ENCODE results near the gene ATP9A. TPM values are rescaled to one million over a fixed set of nuclear protein-coding genes. Genes with fewer than 3 reads are reported as not detected.

The ATP9A gene
- total RNA-seq, 1 experiment from 2014 or later: 7.3 TPM

DNA sequence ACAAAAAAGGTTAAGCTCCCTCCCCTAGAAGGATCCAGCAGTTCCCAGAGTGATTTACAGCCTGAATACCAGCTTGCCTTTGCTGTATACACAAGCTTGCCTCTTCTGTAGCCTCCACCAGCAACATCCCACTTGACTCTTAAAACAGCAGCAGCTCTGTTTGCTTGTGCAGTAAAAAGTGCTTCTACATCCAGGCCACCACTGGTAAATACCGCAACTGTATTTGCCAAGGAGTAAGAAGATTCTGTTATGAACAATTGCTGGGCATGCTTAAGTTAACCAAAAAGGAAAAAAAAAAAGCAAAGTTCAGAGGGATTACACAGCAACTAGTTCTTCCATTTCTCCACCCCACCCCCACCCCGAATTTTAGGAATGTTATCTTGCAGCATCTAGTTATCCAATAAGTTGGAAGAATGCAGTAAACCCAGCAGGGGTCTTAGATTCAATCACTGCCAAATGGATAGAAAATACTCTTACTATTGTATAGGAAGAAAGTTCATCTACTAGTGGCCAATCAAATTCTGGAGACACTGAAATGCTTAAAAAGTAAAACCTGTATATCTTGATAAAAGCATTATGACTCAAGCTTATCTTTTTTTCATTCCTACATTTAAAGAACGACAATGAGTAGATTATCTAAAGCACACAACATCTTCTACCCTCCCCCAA, 29.3 kb upstream of the ATP9A start:
- no peaks in the 10 kb centered on the region for H3K36me3 Mint-ChIP-seq (ENCODE audit: insufficient read depth, unreplicated experiment)
- no TSS peak for BruUV-seq (replicated peaks)
- no peak overlapping the region for H3K27ac Mint-ChIP-seq (ENCODE audit: low read depth, unreplicated experiment)
- H3K9me3 Mint-ChIP-seq (ENCODE audit: unreplicated experiment): no peaks in the 10 kb centered on the region
- H3K27me3 Mint-ChIP-seq (ENCODE audit: insufficient read depth, unreplicated experiment): no peaks in the 10 kb centered on the region
- H3K4me3 Mint-ChIP-seq (ENCODE audit: unreplicated experiment): no peak overlapping the region
- ChIA-PET POLR2A (interaction anchor here (0.6 kb wide), 2 partner anchors 21 to 188 kb away, joined by 3 read pairs; no protein-coding TSS in a partner anchor), CTCF (interaction anchor here (0.5 to 5.2 kb wide), 8 partner anchors 20 to 425 kb away, joined by 3 to 97 read pairs (median 3); no protein-coding TSS in a partner anchor)
- intact Hi-C loops (cut with micrococcal nuclease): no loop called here
- TF ChIP-seq CTCF (IDR thresholded peaks at IDR 0.05; ENCODE audit: unreplicated experiment): no peak
- no peak for DNase-seq (ENCODE audit: unreplicated experiment)
- H3K4me1 Mint-ChIP-seq (ENCODE audit: insufficient read depth, unreplicated experiment): no peaks in the 10 kb centered on the region

DNA sequence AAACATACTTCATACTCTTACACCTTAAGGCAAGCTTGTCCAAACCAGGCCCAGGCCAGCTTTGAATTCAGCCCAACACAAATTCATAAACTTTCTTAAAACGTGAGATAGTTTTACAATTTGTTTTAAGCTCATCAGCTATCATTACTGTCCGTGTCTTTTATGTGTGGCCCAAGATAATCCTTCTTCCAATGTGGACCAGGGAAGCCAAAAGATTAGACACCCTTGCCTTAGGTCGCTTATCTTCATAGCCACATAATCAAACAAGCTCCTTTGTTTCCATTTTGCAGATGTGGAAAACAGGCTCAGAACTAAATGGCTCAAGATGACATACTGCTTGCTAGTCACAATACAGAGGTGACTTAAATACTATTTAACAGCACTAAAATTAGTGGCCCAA, 28.1 kb upstream of the ATP9A start:
- BruUV-seq (replicated peaks): no TSS peak
- CTCF ChIA-PET: interaction anchor here (0.5 to 5.2 kb wide), 12 partner anchors 19 to 803 kb away, joined by 3 to 97 read pairs (median 3); no protein-coding TSS in a partner anchor
- DNase-seq (ENCODE audit: unreplicated experiment): no peak
- Mint-ChIP-seq H3K36me3 (ENCODE audit: insufficient read depth, unreplicated experiment) (no peaks in the 10 kb centered on the region), H3K4me3 (ENCODE audit: unreplicated experiment) (no peak overlapping the region), H3K9me3 (ENCODE audit: unreplicated experiment) (no peaks in the 10 kb centered on the region), H3K4me1 (ENCODE audit: insufficient read depth, unreplicated experiment) (no peaks in the 10 kb centered on the region), H3K27me3 (ENCODE audit: insufficient read depth, unreplicated experiment) (no peaks in the 10 kb centered on the region), H3K27ac (ENCODE audit: low read depth, unreplicated experiment) (no peak overlapping the region)
- POLR2A ChIA-PET: interaction anchor here (1.0 kb wide), 1 partner anchor 29 kb away, joined by 4 read pairs; no protein-coding TSS in a partner anchor
- no peak for TF ChIP-seq CTCF (IDR thresholded peaks at IDR 0.05; ENCODE audit: unreplicated experiment)
- intact Hi-C loops (cut with micrococcal nuclease): no loop called here

GRCh38 chr20:51792960-51793359, 24.8 kb upstream of the ATP9A start:
- ChIA-PET POLR2A (interaction anchor here (0.8 kb wide), 1 partner anchor 148 kb away, joined by 4 read pairs; no protein-coding TSS in a partner anchor), CTCF (interaction anchor here (0.5 to 1.6 kb wide), 2 partner anchors 70 to 268 kb away, joined by 4 read pairs; no protein-coding TSS in a partner anchor)
- intact Hi-C loops (cut with micrococcal nuclease): no loop called here
- no peak for DNase-seq (ENCODE audit: unreplicated experiment)
- no peaks in the 10 kb centered on the region for H3K27me3 Mint-ChIP-seq (ENCODE audit: insufficient read depth, unreplicated experiment)
- no peaks in the 10 kb centered on the region for H3K9me3 Mint-ChIP-seq (ENCODE audit: unreplicated experiment)
- no peaks in the 10 kb centered on the region for H3K4me1 Mint-ChIP-seq (ENCODE audit: insufficient read depth, unreplicated experiment)
- H3K36me3 Mint-ChIP-seq (ENCODE audit: insufficient read depth, unreplicated experiment): no peaks in the 10 kb centered on the region
- no TSS peak for BruUV-seq (replicated peaks)
- H3K27ac Mint-ChIP-seq (ENCODE audit: low read depth, unreplicated experiment): no peak overlapping the region
- H3K4me3 Mint-ChIP-seq (ENCODE audit: unreplicated experiment): no peak overlapping the region
- no peak for TF ChIP-seq CTCF (IDR thresholded peaks at IDR 0.05; ENCODE audit: unreplicated experiment)

- Mint-ChIP-seq H3K4me3 (ENCODE audit: unreplicated experiment) (no peak overlapping the region), H3K27me3 (ENCODE audit: insufficient read depth, unreplicated experiment) (no peaks in the 10 kb centered on the region), H3K4me1 (ENCODE audit: insufficient read depth, unreplicated experiment) (no peaks in the 10 kb centered on the region), H3K27ac (ENCODE audit: low read depth, unreplicated experiment) (no peak overlapping the region), H3K9me3 (ENCODE audit: unreplicated experiment) (no peaks in the 10 kb centered on the region), H3K36me3 (ENCODE audit: insufficient read depth, unreplicated experiment) (no peaks in the 10 kb centered on the region)
- intact Hi-C loops (cut with micrococcal nuclease): no loop called here
- no peak for DNase-seq (ENCODE audit: unreplicated experiment)
- ChIA-PET POLR2A (no interaction called here), CTCF (interaction anchor here (0.5 to 7.9 kb wide), 6 partner anchors 8 to 293 kb away, joined by 3 to 45 read pairs (median 5); partner anchors contain the start of gene SALL4)
- no peak for TF ChIP-seq CTCF (IDR thresholded peaks at IDR 0.05; ENCODE audit: unreplicated experiment)
- BruUV-seq (replicated peaks): no TSS peak
These were observed 23.4 kb upstream of the ATP9A start for GRCh38 chr20:51791626-51792025.

Measured in MCF 10A (cell line).